ENCODE measurements around the gene TBCD.

The TBCD gene

GRCh38 chr17:82910041-82910481, 158.2 kb downstream of the TBCD start:
- Histone ChIP-seq H3K9ac (ENCODE audit: low read length) (no peak overlapping the region), H3K9me3 (ENCODE audit: insufficient read depth, low read length) (no peaks in the 10 kb centered on the region), H3K79me2 (ENCODE audit: low read length) (no peaks in the 10 kb centered on the region), H3K27ac (ENCODE audit: low read length) (no peak overlapping the region), H3K4me3 (ENCODE audit: low read length) (no peak overlapping the region), H3K4me2 (ENCODE audit: low read length) (no peak overlapping the region), H3K27me3 (ENCODE audit: low read depth, low read length) (no peaks in the 10 kb centered on the region), H4K20me1 (ENCODE audit: insufficient read depth, low read length) (peaks cover 2% of the 10 kb centered on the region; the same call in 1 of the 2 replicates), H3K4me1 (ENCODE audit: low read length) (peaks cover 32% of the 10 kb centered on the region), H3K36me3 (replicated peaks; ENCODE audit: low read depth, low read length) (peaks cover 10% of the 10 kb centered on the region), H2AFZ (ENCODE audit: low read depth, low read length) (no peak overlapping the region)
- no peak for TF ChIP-seq EZH2phosphoT487 (IDR thresholded peaks at IDR 0.05; ENCODE audit: low read depth)
- no peak for TF ChIP-seq CTCF (IDR thresholded peaks at IDR 0.05; ENCODE audit: low read depth, low read length)

GRCh38 chr17:82910770-82911169, 158.9 kb downstream of the TBCD start:
- TF ChIP-seq CTCF (IDR thresholded peaks at IDR 0.05; ENCODE audit: low read depth, low read length) (no peak), EZH2phosphoT487 (IDR thresholded peaks at IDR 0.05; ENCODE audit: low read depth) (no peak)
- H3K4me3 ChIP-seq (ENCODE audit: low read length): no peak overlapping the region
- H3K4me2 ChIP-seq (ENCODE audit: low read length): no peak overlapping the region
- H4K20me1 ChIP-seq (ENCODE audit: insufficient read depth, low read length): peaks cover 2% of the 10 kb centered on the region; the same call in 1 of the 2 replicates
- no peak overlapping the region for H3K9ac ChIP-seq (ENCODE audit: low read length)
- no peaks in the 10 kb centered on the region for H3K79me2 ChIP-seq (ENCODE audit: low read length)
- H3K27ac ChIP-seq (ENCODE audit: low read length): no peak overlapping the region
- peaks cover 10% of the 10 kb centered on the region for H3K36me3 ChIP-seq (replicated peaks; ENCODE audit: low read depth, low read length)
- no peak overlapping the region for H2AFZ ChIP-seq (ENCODE audit: low read depth, low read length)
- no peaks in the 10 kb centered on the region for H3K9me3 ChIP-seq (ENCODE audit: insufficient read depth, low read length)
- H3K27me3 ChIP-seq (ENCODE audit: low read depth, low read length): no peaks in the 10 kb centered on the region
- H3K4me1 ChIP-seq (ENCODE audit: low read length): peaks cover 39% of the 10 kb centered on the region

GRCh38 chr17:82911822-82912221, 160.0 kb downstream of the TBCD start:
- H3K27me3 ChIP-seq (ENCODE audit: low read depth, low read length): no peaks in the 10 kb centered on the region
- no peaks in the 10 kb centered on the region for H3K79me2 ChIP-seq (ENCODE audit: low read length)
- H3K36me3 ChIP-seq (replicated peaks; ENCODE audit: low read depth, low read length): peaks cover 10% of the 10 kb centered on the region
- H3K27ac ChIP-seq (ENCODE audit: low read length): no peak overlapping the region
- no peak overlapping the region for H3K4me3 ChIP-seq (ENCODE audit: low read length)
- H3K9ac ChIP-seq (ENCODE audit: low read length): no peak overlapping the region
- TF ChIP-seq EZH2phosphoT487 (IDR thresholded peaks at IDR 0.05; ENCODE audit: low read depth) (no peak), CTCF (IDR thresholded peaks at IDR 0.05; ENCODE audit: low read depth, low read length) (no peak)
- H4K20me1 ChIP-seq (ENCODE audit: insufficient read depth, low read length): peaks cover 2% of the 10 kb centered on the region; the same call in 1 of the 2 replicates
- peak overlapping the region; percentile 20; the same call in 1 of the 2 replicates for H3K4me2 ChIP-seq (ENCODE audit: low read length)
- peaks cover 42% of the 10 kb centered on the region for H3K4me1 ChIP-seq (ENCODE audit: low read length)
- H2AFZ ChIP-seq (ENCODE audit: low read depth, low read length): no peak overlapping the region
- H3K9me3 ChIP-seq (ENCODE audit: insufficient read depth, low read length): no peaks in the 10 kb centered on the region

- Histone ChIP-seq H3K27ac (ENCODE audit: low read length) (no peak overlapping the region), H3K4me2 (ENCODE audit: low read length) (no peak overlapping the region)
These were observed 160.7 kb downstream of the TBCD start for GRCh38 chr17:82912484-82913089.

More at GRCh38 chr17:82912484-82913089, 160.7 kb downstream of the TBCD start:
- Histone ChIP-seq H4K20me1 (ENCODE audit: insufficient read depth, low read length) (peaks cover 2% of the 10 kb centered on the region; the same call in 1 of the 2 replicates), H3K4me1 (ENCODE audit: low read length) (peaks cover 45% of the 10 kb centered on the region), H3K36me3 (replicated peaks; ENCODE audit: low read depth, low read length) (peaks cover 10% of the 10 kb centered on the region), H3K4me3 (ENCODE audit: low read length) (no peak overlapping the region), H3K79me2 (ENCODE audit: low read length) (no peaks in the 10 kb centered on the region), H2AFZ (ENCODE audit: low read depth, low read length) (no peak overlapping the region), H3K27me3 (ENCODE audit: low read depth, low read length) (no peaks in the 10 kb centered on the region), H3K9me3 (ENCODE audit: insufficient read depth, low read length) (no peaks in the 10 kb centered on the region), H3K9ac (ENCODE audit: low read length) (no peak overlapping the region)
- TF ChIP-seq EZH2phosphoT487 (IDR thresholded peaks at IDR 0.05; ENCODE audit: low read depth): no peak
- TF ChIP-seq CTCF (IDR thresholded peaks at IDR 0.05; ENCODE audit: low read depth, low read length): no peak

Data from OCI-LY3 (cell line).